ENCODE data around the gene PATE4.
A peak's percentile ranks its signal among the peaks of the same experiment; 100 is the strongest.

PATE4 gene

GRCh38 chr11:125887373-125888324, 54.5 kb downstream of the PATE4 start, which contains the start of gene HYLS1:
TSS of gene HYLS1 (plus strand) at chr11:125887668. CDS start at chr11:125899369, 11,701 bp downstream.
- DNase-seq: peak; percentile 53
